GM23338 (cell line): ENCODE measurements around the gene ZFP69. TPM values are rescaled to one million over a fixed set of nuclear protein-coding genes. Genes with fewer than 3 reads are reported as not detected.
A peak's percentile ranks its signal among the peaks of the same experiment; 100 is the strongest.
"Not testable (repeated sequence)": the region's sequence is repeated elsewhere in the genome, so short reads cannot be mapped to it uniquely, and the experiment has no call there.

ENCODE experiments used
- ATAC-seq: fragments of 200-7000 bp; cut with Tn5 transposase; 3 replicates; pipeline ENCODE4 v1.9.1; 2020
- DNase-seq: peaks from one replicate; pipeline ENCODE4 v3.0.0-alpha.2; 2015; ENCODE audit warnings: low spot score
- H2AFZ ChIP-seq: fragments of 200-600 bp; sonication (generic); 2 replicates; pipeline ENCODE4 v1.8.0; 2016; ENCODE audit warnings: antibody characterized with exemption, mild to moderate bottlenecking, moderate library complexity
- H3F3A ChIP-seq: fragments of 200-600 bp; sonication (generic); replicated peaks from 2 replicates; pipeline ENCODE4 v1.8.0; 2017; ENCODE audit warnings: antibody characterized with exemption, mixed run types, low read depth
- H3K27ac ChIP-seq: fragments of 200-600 bp; sonication (generic); 2 replicates; pipeline ENCODE4 v1.6.1; 2016; ENCODE audit warnings: low read depth
- H3K27me3 ChIP-seq: fragments of 200-600 bp; sonication (generic); 2 replicates; pipeline ENCODE4 v1.8.0; 2016; ENCODE audit warnings: mild to moderate bottlenecking, mixed run types, moderate library complexity; ENCODE audit not compliant: insufficient read depth
- H3K36me3 ChIP-seq: fragments of 200-600 bp; sonication (generic); 2 replicates; pipeline ENCODE4 v1.8.0; 2016; ENCODE audit warnings: mild to moderate bottlenecking; ENCODE audit not compliant: insufficient read depth
- H3K4me1 ChIP-seq: fragments of 200-600 bp; sonication (generic); 2 replicates; pipeline ENCODE4 v1.8.0; 2016; ENCODE audit warnings: mild to moderate bottlenecking, moderate library complexity; ENCODE audit not compliant: insufficient read depth
- H3K4me2 ChIP-seq: fragments of 200-600 bp; sonication (generic); 2 replicates; pipeline ENCODE4 v1.7.1; 2017; ENCODE audit warnings: mixed run types
- H3K4me3 ChIP-seq: fragments of 200-600 bp; sonication (generic); 2 replicates; pipeline ENCODE4 v1.6.1; 2016; ENCODE audit warnings: mixed run types
- H3K79me2 ChIP-seq: fragments of 200-600 bp; sonication (generic); replicated peaks from 2 replicates; pipeline ENCODE4 v1.8.0; 2017; ENCODE audit warnings: mild to moderate bottlenecking; ENCODE audit not compliant: insufficient read depth
- H3K9me2 ChIP-seq: fragments of 200-600 bp; sonication (generic); 2 replicates; pipeline ENCODE4 v1.8.0; 2017; ENCODE audit not compliant: insufficient read depth
- H4K20me1 ChIP-seq: fragments of 200-600 bp; sonication (generic); replicated peaks from 2 replicates; pipeline ENCODE4 v1.8.0; 2017; ENCODE audit warnings: mild to moderate bottlenecking; ENCODE audit not compliant: insufficient read depth
- H3K27ac Mint-ChIP-seq: 2 replicates; pipeline ENCODE4 v1.8.0; 2020; ENCODE audit warnings: inconsistent platforms, mild to moderate bottlenecking, moderate library complexity, mixed read lengths
- H3K27me3 Mint-ChIP-seq: 3 replicates; pipeline ENCODE4 v1.8.0; 2022; ENCODE audit warnings: low read depth, mild to moderate bottlenecking, moderate library complexity, mixed read lengths, inconsistent platforms; ENCODE audit not compliant: insufficient read depth, poor library complexity
- H3K36me3 Mint-ChIP-seq: 3 replicates; pipeline ENCODE4 v1.8.0; 2021; ENCODE audit warnings: low read depth, mild to moderate bottlenecking, inconsistent platforms, moderate library complexity, mixed read lengths
- H3K4me1 Mint-ChIP-seq: 3 replicates; pipeline ENCODE4 v1.8.0; 2020; ENCODE audit warnings: mild to moderate bottlenecking, inconsistent platforms, mixed read lengths
- H3K4me3 Mint-ChIP-seq: 3 replicates; pipeline ENCODE4 v1.8.0; 2021; ENCODE audit warnings: moderate library complexity, mild to moderate bottlenecking, inconsistent platforms, mixed read lengths
- H3K9me3 Mint-ChIP-seq: 3 replicates; pipeline ENCODE4 v1.8.0; 2020; ENCODE audit warnings: moderate library complexity, mild to moderate bottlenecking, inconsistent platforms, mixed read lengths
- CREB1 ChIP-seq: fragments of 250-450 bp; sonication (Bioruptor Pico); IDR thresholded peaks from 2 replicates; pipeline ENCODE4 v1.5.0; 2020; ENCODE audit warnings: low read depth, mild to moderate bottlenecking, moderate library complexity
- EZH2 ChIP-seq: fragments of 200-600 bp; sonication (generic); IDR thresholded peaks from one replicate; pipeline ENCODE4 v1.8.0; 2017; ENCODE audit warnings: antibody characterized with exemption, mild to moderate bottlenecking, low read depth; ENCODE audit not compliant: unreplicated experiment
- NANOG ChIP-seq: IDR thresholded peaks from 2 replicates; pipeline ENCODE4 v1.6.1; 2016; ENCODE audit warnings: antibody characterized with exemption, borderline replicate concordance
- POLR2AphosphoS5 ChIP-seq: IDR thresholded peaks from 2 replicates; pipeline ENCODE4 v1.6.1; 2016; ENCODE audit warnings: antibody characterized with exemption, low read depth
- STAT1 ChIP-seq: IDR thresholded peaks from one replicate; pipeline ENCODE4 v1.6.1; 2016; ENCODE audit warnings: antibody characterized with exemption; ENCODE audit not compliant: unreplicated experiment
- ZNF331 ChIP-seq: fragments of 250-450 bp; sonication (Bioruptor Pico); IDR thresholded peaks from 2 replicates; pipeline ENCODE4 v1.5.0; 2020; ENCODE audit warnings: low read depth, mild to moderate bottlenecking, moderate library complexity
- polyA plus RNA-seq: library from polyadenylated mRNA; unstranded; fragments of >200 nt; fragmentation: Nextera tagmentation; extraction: Ambion mirVana; gene quantifications from 2 replicates; pipeline ENCODE4 v1.2.1, GENCODE V29; 2016
- total RNA-seq: library from RNA; depleted of rRNA; stranded (reverse); fragments of >200 nt; shearing (Covaris generic); gene quantifications from 2 replicates; pipeline ENCODE4 v1.2.3, GENCODE V29; 2014
- TF ChIP-seq, protein P1 (sequence below): IDR thresholded peaks from 2 replicates; pipeline ENCODE4 v1.6.1; 2016; ENCODE audit warnings: antibody characterized with exemption
- TF ChIP-seq, protein P2 (sequence below): IDR thresholded peaks from one replicate; pipeline ENCODE4 v1.6.1; 2018; ENCODE audit warnings: antibody characterized with exemption; ENCODE audit not compliant: unreplicated experiment

Gene ZFP69
- total and polyA plus RNA-seq, 2 experiments from 2014 or later: 4.6 to 5.1 TPM

DNA sequence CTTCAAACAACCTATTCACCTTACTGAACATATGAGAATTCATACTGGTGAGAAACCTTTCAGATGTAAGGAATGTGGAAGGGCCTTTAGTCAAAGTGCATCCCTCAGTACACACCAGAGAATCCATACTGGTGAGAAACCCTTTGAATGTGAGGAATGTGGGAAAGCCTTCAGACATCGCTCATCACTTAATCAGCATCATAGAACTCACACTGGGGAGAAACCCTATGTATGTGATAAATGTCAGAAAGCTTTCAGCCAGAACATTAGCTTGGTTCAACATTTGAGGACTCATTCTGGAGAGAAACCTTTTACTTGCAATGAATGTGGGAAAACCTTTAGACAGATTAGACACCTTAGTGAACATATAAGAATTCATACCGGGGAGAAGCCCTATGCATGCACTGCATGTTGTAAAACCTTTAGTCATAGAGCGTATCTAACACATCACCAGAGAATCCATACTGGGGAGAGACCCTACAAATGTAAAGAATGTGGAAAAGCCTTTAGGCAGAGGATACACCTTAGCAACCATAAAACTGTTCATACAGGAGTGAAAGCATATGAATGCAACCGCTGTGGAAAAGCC, 18.3 kb downstream of the ZFP69 start (continued):
- TF ChIP-seq, protein P1, sequence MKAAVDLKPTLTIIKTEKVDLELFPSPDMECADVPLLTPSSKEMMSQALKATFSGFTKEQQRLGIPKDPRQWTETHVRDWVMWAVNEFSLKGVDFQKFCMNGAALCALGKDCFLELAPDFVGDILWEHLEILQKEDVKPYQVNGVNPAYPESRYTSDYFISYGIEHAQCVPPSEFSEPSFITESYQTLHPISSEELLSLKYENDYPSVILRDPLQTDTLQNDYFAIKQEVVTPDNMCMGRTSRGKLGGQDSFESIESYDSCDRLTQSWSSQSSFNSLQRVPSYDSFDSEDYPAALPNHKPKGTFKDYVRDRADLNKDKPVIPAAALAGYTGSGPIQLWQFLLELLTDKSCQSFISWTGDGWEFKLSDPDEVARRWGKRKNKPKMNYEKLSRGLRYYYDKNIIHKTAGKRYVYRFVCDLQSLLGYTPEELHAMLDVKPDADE: no peak

DNA sequence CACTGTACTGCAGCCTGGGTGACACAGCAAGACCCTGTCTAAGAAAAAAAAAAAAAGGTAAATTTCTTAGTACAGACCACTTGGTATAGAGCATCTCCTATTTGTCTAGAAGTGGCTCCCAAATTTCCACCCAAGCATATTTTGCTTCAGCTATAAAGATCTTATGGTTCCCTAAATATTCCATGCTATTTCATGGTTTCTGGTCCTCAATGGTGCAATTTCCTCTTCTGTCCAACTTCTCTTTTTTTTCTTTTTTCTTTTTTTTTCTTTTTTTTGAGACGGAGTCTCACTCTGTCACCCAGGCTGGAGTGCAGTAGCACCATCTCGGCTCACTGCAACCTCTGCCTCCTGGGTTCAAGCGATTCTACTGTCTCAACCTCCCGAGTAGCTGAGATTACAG, 25.6 kb downstream of the ZFP69 start:
- H3K27me3 Mint-ChIP-seq, H3K9me2 ChIP-seq, H3K36me3 ChIP-seq, DNase-seq, H3F3A ChIP-seq, H3K4me3 Mint-ChIP-seq, H3K4me1 Mint-ChIP-seq, ATAC-seq, H4K20me1 ChIP-seq, H3K4me3 ChIP-seq, H3K27me3 ChIP-seq, H3K4me1 ChIP-seq, H3K27ac ChIP-seq, H3K79me2 ChIP-seq, H3K27ac Mint-ChIP-seq, H3K4me2 ChIP-seq, H2AFZ ChIP-seq: not testable (repeated sequence)
- Mint-ChIP-seq H3K36me3 (peaks cover 66% of the 10 kb centered on the region), H3K9me3 (peaks cover 67% of the 10 kb centered on the region)

DNA sequence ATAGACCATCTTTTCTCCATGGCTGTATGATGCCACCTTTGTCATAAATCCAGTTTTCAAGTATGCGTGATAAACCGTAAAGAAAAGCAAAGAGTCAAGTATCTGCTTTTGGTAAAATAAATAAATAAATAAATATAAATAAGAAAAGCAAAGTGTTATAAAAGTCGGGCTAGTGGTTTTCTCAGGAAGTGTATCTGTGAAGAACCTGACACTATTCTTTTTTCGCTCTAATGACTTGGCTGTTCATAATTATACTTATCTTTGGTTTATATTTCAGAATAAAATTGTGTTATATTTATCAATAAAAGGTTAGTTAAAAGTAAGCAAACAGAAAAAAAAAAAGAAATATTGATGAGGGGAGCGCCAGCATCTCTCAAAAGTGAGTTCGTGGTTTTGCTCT, 30.9 kb downstream of the ZFP69 start:
- no peak overlapping the region for H3K27ac Mint-ChIP-seq
- ATAC-seq: no peak
- H3K27me3 ChIP-seq: peaks cover 15% of the 10 kb centered on the region
- 0 out of 2 replicates have a peak, but pooled peaks cover 8% of the 10 kb centered on the region for H3K4me1 ChIP-seq
- no peaks in the 10 kb centered on the region for H3F3A ChIP-seq
- peaks cover 12% of the 10 kb centered on the region for H3K27me3 Mint-ChIP-seq
- peak overlapping the region; percentile 81 for H3K4me3 Mint-ChIP-seq
- H3K36me3 Mint-ChIP-seq: peaks cover 46% of the 10 kb centered on the region
- peaks cover 5% of the 10 kb centered on the region; the same call in 1 of the 2 replicates for H3K79me2 ChIP-seq
- H4K20me1 ChIP-seq: no peaks in the 10 kb centered on the region
- peaks cover 5% of the 10 kb centered on the region for H3K4me1 Mint-ChIP-seq
- no peaks in the 10 kb centered on the region for H3K36me3 ChIP-seq
- H3K4me3 ChIP-seq: peak overlapping the region; percentile 92
- peak overlapping the region; percentile 99 for H2AFZ ChIP-seq
- H3K9me3 Mint-ChIP-seq: peaks cover 44% of the 10 kb centered on the region
- H3K4me2 ChIP-seq: peak overlapping the region; percentile 92
- H3K9me2 ChIP-seq: no peaks in the 10 kb centered on the region
- H3K27ac ChIP-seq: no peak overlapping the region
- DNase-seq: no peak
- TF ChIP-seq ZNF331 (no peak), POLR2AphosphoS5 (no peak), CREB1 (CRISPR knock-in tag) (no peak), STAT1 (no peak), NANOG (no peak), EZH2 (no peak)
- TF ChIP-seq, protein P1: no peak
- TF ChIP-seq, protein P2, sequence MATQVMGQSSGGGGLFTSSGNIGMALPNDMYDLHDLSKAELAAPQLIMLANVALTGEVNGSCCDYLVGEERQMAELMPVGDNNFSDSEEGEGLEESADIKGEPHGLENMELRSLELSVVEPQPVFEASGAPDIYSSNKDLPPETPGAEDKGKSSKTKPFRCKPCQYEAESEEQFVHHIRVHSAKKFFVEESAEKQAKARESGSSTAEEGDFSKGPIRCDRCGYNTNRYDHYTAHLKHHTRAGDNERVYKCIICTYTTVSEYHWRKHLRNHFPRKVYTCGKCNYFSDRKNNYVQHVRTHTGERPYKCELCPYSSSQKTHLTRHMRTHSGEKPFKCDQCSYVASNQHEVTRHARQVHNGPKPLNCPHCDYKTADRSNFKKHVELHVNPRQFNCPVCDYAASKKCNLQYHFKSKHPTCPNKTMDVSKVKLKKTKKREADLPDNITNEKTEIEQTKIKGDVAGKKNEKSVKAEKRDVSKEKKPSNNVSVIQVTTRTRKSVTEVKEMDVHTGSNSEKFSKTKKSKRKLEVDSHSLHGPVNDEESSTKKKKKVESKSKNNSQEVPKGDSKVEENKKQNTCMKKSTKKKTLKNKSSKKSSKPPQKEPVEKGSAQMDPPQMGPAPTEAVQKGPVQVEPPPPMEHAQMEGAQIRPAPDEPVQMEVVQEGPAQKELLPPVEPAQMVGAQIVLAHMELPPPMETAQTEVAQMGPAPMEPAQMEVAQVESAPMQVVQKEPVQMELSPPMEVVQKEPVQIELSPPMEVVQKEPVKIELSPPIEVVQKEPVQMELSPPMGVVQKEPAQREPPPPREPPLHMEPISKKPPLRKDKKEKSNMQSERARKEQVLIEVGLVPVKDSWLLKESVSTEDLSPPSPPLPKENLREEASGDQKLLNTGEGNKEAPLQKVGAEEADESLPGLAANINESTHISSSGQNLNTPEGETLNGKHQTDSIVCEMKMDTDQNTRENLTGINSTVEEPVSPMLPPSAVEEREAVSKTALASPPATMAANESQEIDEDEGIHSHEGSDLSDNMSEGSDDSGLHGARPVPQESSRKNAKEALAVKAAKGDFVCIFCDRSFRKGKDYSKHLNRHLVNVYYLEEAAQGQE: no peak
